NB4 (cell line): Measurements from ENCODE around the gene FBXO15.

Experiments
- DNase-seq: peaks from one replicate; pipeline ENCODE4 v3.0.0; 2010; ENCODE audit warnings: low read depth
- H3K4me3 ChIP-seq: one replicate; pipeline ENCODE4 v1.5.1; 2011; ENCODE audit warnings: mild to moderate bottlenecking, low read depth, low read length, moderate library complexity
- CTCF ChIP-seq: IDR thresholded peaks from one replicate; pipeline ENCODE4 v1.5.1; 2012; ENCODE audit warnings: low read depth, low read length
- MYC ChIP-seq: IDR thresholded peaks from 2 replicates; pipeline ENCODE4 v1.6.1; 2011; ENCODE audit warnings: low read depth, low read length
- POLR2A ChIP-seq: IDR thresholded peaks from 2 replicates; pipeline ENCODE4 v1.6.1; 2011; ENCODE audit warnings: mild to moderate bottlenecking; ENCODE audit not compliant: insufficient read length; ENCODE audit errors: extremely low read depth
- TF ChIP-seq, protein P1 (sequence below): IDR thresholded peaks from 2 replicates; pipeline ENCODE4 v1.6.1; 2011; ENCODE audit warnings: low read depth, low read length

Gene FBXO15

GRCh38 chr18:74147779-74148542 lies at the start of gene FBXO15, which contains the start of gene TIMM21:
Gene FBXO15 (minus strand): TSS chr18:74147834. CDS start chr18:74147785, 49 bp downstream.
Gene TIMM21 (plus strand): TSS chr18:74148523. CDS start chr18:74148809, 286 bp downstream.
- peak within 1 kb of the TSS; percentile 100 for H3K4me3 ChIP-seq
- DNase-seq: peak; percentile 97
- TF ChIP-seq MYC (peak; percentile 67; the same call in 1 of the 2 replicates), POLR2A (peak; percentile 64), CTCF (no peak)
- TF ChIP-seq, protein P1, sequence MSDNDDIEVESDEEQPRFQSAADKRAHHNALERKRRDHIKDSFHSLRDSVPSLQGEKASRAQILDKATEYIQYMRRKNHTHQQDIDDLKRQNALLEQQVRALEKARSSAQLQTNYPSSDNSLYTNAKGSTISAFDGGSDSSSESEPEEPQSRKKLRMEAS: peak; percentile 36

DNA sequence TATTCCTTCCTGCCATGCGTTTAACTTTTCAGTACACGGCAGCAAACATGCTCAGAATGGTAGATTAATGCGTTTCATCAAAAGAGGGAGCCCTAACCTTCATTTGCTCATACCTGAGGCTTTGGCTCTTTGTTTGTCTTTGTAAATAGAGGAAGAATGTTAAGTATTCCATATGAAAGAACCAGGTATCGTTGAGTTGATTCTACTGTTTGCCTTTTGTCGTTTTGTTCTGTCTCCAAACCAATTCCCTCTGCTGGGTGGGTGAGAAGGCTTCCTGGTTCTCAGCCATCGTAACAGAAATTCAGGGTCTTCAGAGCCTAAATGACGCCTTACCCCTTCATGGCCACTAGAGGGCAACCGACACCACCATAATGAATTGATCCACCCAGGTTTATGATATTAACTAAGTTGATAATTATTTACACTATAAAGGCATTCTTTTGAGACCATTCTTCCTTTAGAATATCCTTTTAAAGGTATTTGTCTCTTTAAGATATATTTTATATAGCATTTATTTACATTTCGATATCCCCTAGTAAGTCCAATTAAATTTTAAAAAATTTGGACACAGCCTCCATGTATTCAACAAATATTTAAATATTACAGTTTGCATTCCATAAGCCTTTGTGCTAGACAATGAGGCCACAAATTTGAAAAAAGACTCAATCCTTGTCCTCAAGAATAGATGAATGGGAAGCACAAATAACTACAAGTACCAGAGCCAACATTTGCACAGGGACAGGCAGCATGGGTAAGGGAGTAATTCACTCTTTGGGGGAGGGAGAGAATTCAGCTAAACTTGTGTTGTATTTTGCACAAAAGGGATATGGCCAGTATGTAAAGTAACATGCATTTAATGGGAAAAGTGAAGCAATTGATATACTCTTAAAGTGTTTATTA lies 48.8 kb upstream of the FBXO15 start:
- H3K4me3 ChIP-seq: peak overlapping the region; percentile 32
- peak; percentile 68 for DNase-seq
- TF ChIP-seq POLR2A (no peak), CTCF (peak; percentile 69)

DNA sequence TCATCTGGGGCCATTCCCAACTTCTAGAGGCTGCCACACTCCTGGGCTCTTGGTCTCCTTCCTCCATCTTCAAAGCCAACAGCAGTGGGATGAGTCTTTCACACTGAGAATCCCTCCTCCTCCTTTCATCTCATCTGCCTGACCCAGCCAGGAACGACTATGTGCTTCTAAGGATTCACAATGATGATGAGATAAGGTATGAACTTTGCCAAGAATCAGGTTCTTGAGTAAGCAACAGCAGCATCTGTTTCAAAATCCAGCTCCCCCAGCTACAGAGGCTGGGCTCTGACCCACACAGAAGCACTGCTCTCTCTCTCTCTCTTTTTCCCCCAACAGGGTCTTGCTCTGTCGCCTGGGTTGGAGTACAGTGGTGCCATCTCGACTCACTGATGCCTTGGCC lies 47.1 kb upstream of the FBXO15 start:
- no peak for DNase-seq
- TF ChIP-seq MYC: no peak
- no peak overlapping the region for H3K4me3 ChIP-seq

DNA sequence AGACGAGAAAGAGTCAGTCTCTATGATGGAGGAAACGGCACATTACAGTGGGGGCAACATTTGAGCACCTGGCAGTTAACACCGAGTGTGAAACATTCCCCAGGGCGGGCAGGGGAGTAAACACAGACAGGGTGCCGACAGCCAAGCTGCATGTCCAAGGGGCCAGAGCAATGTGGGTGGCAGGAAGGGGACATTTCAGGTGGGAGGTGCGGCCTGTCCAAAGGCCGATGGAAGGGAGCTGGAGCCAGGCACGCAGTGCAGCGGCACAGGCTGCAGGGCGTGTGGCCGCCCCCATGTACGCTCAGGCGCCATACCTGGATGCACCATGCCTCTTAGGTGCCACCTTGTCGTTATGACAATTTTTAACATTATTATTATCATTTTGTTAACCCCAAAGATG lies 43.9 kb upstream of the FBXO15 start:
- H3K4me3 ChIP-seq: no peak overlapping the region
- TF ChIP-seq POLR2A (no peak), MYC (no peak), CTCF (no peak)
- TF ChIP-seq, protein P1: no peak
- no peak for DNase-seq

GRCh38 chr18:74190086-74190485 lies 42.5 kb upstream of the FBXO15 start:
- no peak for DNase-seq
- no peak overlapping the region for H3K4me3 ChIP-seq
- TF ChIP-seq MYC (no peak), CTCF (no peak), POLR2A (no peak)
- TF ChIP-seq, protein P1: no peak

DNA sequence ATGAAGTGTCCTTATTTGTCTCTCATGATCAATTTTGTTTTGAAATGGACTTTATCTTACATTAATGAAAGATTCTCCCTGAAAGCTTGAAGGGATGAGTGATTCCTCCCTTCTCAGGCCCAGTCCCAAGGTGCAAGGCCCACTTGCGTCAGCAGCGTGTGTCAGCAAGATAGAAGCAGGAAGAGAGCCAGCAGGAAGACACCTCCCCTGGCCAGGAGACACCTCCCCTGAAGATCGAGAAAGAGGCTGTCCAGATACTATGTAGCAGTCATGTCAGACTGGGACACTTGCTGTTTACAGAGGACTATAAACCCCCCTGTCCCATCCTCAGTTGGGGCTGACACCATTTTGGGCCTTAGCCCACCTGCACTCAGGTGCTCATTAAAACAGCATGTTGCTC lies 39.0 kb upstream of the FBXO15 start:
- no peak overlapping the region for H3K4me3 ChIP-seq
- TF ChIP-seq MYC (no peak), CTCF (no peak), POLR2A (no peak)
- TF ChIP-seq, protein P1: no peak
- no peak for DNase-seq
